ENCODE results near the gene SORBS1.

SORBS1 gene

DNA sequence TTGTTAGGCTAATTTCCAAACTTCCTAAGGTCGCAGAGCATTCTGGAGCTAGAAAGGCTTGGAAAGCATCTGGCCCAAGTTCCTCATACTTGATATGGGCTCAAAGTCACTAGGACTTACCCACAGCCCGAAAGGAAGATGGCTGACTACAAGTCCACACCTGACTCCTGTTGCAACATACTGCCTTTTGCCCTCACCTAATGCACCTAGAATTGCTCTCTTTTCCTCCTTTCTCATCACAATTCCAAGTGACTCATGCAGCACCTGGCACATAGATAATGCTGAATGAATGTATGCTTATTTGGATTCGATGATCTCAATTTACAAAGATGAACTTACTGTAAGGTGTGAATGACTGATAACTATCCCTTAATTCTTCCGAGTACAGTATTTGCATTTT, 131.5 kb downstream of the SORBS1 start:
- H3K4me3 ChIP-seq (ENCODE audit: low read depth, low read length), result no peak overlapping the region
- no peaks in the 10 kb centered on the region for H3K9me3 ChIP-seq (ENCODE audit: control insufficient read depth, insufficient read depth, low read depth, low read length)
- CTCF ChIA-PET, result interaction anchor here (0.6 to 8.0 kb wide), 29 partner anchors 10 to 817 kb away, joined by 3 to 166 read pairs (median 6); no protein-coding TSS in a partner anchor
- no peak for TF ChIP-seq ZBTB21 (tag by site-specific recombination; IDR thresholded peaks at IDR 0.05)
- no peak for TF ChIP-seq ZNF670 (tag by site-specific recombination; IDR thresholded peaks at IDR 0.05; ENCODE audit: low read depth)
- TF ChIP-seq, protein P1, sequence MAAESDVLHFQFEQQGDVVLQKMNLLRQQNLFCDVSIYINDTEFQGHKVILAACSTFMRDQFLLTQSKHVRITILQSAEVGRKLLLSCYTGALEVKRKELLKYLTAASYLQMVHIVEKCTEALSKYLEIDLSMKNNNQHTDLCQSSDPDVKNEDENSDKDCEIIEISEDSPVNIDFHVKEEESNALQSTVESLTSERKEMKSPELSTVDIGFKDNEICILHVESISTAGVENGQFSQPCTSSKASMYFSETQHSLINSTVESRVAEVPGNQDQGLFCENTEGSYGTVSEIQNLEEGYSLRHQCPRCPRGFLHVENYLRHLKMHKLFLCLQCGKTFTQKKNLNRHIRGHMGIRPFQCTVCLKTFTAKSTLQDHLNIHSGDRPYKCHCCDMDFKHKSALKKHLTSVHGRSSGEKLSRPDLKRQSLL (tag by site-specific recombination; IDR thresholded peaks at IDR 0.05), result no peak
- no peak for TF ChIP-seq ZNF747 (tag by site-specific recombination; IDR thresholded peaks at IDR 0.05)
- no peaks in the 10 kb centered on the region for H3K36me3 ChIP-seq (ENCODE audit: control insufficient read depth in 2 of 2, insufficient read depth in 1 of 2, low read length in 2 of 2)
- no peaks in the 10 kb centered on the region for H3K4me1 ChIP-seq (ENCODE audit: control insufficient read depth, insufficient read depth, low read length)
- POLR2A ChIA-PET, result no interaction called here
- H3K27ac ChIP-seq (ENCODE audit: extremely low read depth, low read depth, low read length), result no peak overlapping the region

GRCh38 chr10:95428701-95429100, 132.5 kb downstream of the SORBS1 start:
- ChIA-PET CTCF (interaction anchor here (0.6 to 8.0 kb wide), 4 partner anchors 14 to 208 kb away, joined by 3 to 166 read pairs (median 98); no protein-coding TSS in a partner anchor), POLR2A (no interaction called here)
- Histone ChIP-seq H3K9me3 (ENCODE audit: control insufficient read depth, insufficient read depth, low read depth, low read length) (no peaks in the 10 kb centered on the region), H3K4me1 (ENCODE audit: control insufficient read depth, insufficient read depth, low read length) (no peaks in the 10 kb centered on the region), H3K27ac (ENCODE audit: extremely low read depth, low read depth, low read length) (no peak overlapping the region), H3K36me3 (ENCODE audit: control insufficient read depth in 2 of 2, insufficient read depth in 1 of 2, low read length in 2 of 2) (no peaks in the 10 kb centered on the region), H3K4me3 (ENCODE audit: low read depth, low read length) (no peak overlapping the region)
- TF ChIP-seq ZNF621 (tag by site-specific recombination; IDR thresholded peaks at IDR 0.05), result no peak
- TF ChIP-seq, protein P2, sequence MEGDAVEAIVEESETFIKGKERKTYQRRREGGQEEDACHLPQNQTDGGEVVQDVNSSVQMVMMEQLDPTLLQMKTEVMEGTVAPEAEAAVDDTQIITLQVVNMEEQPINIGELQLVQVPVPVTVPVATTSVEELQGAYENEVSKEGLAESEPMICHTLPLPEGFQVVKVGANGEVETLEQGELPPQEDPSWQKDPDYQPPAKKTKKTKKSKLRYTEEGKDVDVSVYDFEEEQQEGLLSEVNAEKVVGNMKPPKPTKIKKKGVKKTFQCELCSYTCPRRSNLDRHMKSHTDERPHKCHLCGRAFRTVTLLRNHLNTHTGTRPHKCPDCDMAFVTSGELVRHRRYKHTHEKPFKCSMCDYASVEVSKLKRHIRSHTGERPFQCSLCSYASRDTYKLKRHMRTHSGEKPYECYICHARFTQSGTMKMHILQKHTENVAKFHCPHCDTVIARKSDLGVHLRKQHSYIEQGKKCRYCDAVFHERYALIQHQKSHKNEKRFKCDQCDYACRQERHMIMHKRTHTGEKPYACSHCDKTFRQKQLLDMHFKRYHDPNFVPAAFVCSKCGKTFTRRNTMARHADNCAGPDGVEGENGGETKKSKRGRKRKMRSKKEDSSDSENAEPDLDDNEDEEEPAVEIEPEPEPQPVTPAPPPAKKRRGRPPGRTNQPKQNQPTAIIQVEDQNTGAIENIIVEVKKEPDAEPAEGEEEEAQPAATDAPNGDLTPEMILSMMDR (tag by site-specific recombination; IDR thresholded peaks at IDR 0.05), result no peak
- TF ChIP-seq, protein P3, sequence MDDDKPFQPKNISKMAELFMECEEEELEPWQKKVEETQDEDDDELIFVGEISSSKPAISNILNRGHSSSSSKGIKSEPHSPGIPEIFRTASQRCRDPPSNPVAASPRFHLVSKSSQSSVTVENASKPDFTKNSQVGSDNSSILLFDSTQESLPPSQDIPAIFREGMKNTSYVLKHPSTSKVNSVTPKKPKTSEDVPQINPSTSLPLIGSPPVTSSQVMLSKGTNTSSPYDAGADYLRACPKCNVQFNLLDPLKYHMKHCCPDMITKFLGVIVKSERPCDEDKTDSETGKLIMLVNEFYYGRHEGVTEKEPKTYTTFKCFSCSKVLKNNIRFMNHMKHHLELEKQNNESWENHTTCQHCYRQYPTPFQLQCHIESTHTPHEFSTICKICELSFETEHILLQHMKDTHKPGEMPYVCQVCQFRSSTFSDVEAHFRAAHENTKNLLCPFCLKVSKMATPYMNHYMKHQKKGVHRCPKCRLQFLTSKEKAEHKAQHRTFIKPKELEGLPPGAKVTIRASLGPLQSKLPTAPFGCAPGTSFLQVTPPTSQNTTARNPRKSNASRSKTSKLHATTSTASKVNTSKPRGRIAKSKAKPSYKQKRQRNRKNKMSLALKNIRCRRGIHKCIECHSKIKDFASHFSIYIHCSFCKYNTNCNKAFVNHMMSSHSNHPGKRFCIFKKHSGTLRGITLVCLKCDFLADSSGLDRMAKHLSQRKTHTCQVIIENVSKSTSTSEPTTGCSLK (tag by site-specific recombination; IDR thresholded peaks at IDR 0.05), result no peak
- no peak for TF ChIP-seq ZNF354C (tag by site-specific recombination; IDR thresholded peaks at IDR 0.05; ENCODE audit: borderline replicate concordance, low read depth)
- no peak for TF ChIP-seq ZNF529 (tag by site-specific recombination; IDR thresholded peaks at IDR 0.05; ENCODE audit: insufficient replicate concordance)
- TF ChIP-seq ZNF530 (tag by site-specific recombination; IDR thresholded peaks at IDR 0.05; ENCODE audit: low read depth), result no peak
- no peak for TF ChIP-seq SP7 (tag by site-specific recombination; IDR thresholded peaks at IDR 0.05)
- TF ChIP-seq ZNF10 (tag by site-specific recombination; IDR thresholded peaks at IDR 0.05), result no peak
- TF ChIP-seq ZNF558 (tag by site-specific recombination; IDR thresholded peaks at IDR 0.05), result no peak
- no peak for TF ChIP-seq ZFP41 (tag by site-specific recombination; IDR thresholded peaks at IDR 0.05; ENCODE audit: borderline replicate concordance)
- TF ChIP-seq ZNF26 (tag by site-specific recombination; IDR thresholded peaks at IDR 0.05), result no peak
- no peak for TF ChIP-seq OSR2 (tag by site-specific recombination; IDR thresholded peaks at IDR 0.05)

Data from HEK293 (cell line).